ENCODE data around the gene LCMT1. TPM values are rescaled to one million over a fixed set of nuclear protein-coding genes. Genes with fewer than 3 reads are reported as not detected.
A peak's percentile ranks its signal among the peaks of the same experiment; 100 is the strongest.
"Not testable (repeated sequence)": the region's sequence is repeated elsewhere in the genome, so short reads cannot be mapped to it uniquely, and the experiment has no call there.

The LCMT1 gene
- total RNA-seq, 2 experiments from 2014 or later = 43.9 to 44.1 TPM

GRCh38 chr16:25155553-25156460 is 44.3 kb downstream of the LCMT1 start:
- Mint-ChIP-seq H3K4me1 (peaks cover 21% of the 10 kb centered on the region), H3K4me3 (peak overlapping the region; percentile 42), H3K27ac (peak overlapping the region; percentile 92), H3K36me3 (peaks cover 27% of the 10 kb centered on the region), H3K9me3 (peaks cover 3% of the 10 kb centered on the region), H3K27me3 (no peaks in the 10 kb centered on the region)
- peak; percentile 66 for DNase-seq

DNA sequence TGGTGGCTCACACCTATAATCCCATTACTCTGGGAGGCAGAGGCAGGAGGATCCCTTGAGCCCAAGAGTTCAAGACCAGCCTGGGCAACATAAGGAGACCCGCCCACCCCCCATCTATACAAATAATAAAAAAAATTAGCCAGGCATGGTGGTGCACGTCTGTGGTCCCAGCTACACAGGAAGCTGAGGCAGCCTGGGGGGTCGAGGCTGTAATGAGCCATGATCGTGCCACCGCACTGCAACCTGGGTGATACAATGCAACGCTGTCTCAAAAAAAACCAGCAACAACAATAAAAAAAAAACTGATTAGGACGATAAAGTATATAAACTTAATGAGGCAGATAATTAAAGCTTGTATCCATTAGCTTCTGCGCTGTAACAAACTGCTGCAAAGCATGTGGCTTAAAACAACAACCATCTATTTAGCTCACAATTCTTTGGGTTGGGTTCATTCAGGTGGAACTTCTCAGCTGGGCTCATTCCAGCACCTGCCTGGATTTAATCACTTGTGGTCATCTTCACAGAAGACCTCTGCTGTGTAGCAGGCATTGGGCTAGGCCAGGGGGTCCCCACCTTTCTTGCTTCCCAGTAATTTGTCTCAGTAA is 45.8 kb downstream of the LCMT1 start:
- H3K36me3 Mint-ChIP-seq = peaks cover 38% of the 10 kb centered on the region
- H3K9me3 Mint-ChIP-seq = peaks cover 3% of the 10 kb centered on the region
- no peak for DNase-seq
- peaks cover 21% of the 10 kb centered on the region for H3K4me1 Mint-ChIP-seq
- H3K4me3 Mint-ChIP-seq = no peak overlapping the region
- H3K27me3 Mint-ChIP-seq = no peaks in the 10 kb centered on the region
- peak overlapping the region; percentile 34 for H3K27ac Mint-ChIP-seq

DNA sequence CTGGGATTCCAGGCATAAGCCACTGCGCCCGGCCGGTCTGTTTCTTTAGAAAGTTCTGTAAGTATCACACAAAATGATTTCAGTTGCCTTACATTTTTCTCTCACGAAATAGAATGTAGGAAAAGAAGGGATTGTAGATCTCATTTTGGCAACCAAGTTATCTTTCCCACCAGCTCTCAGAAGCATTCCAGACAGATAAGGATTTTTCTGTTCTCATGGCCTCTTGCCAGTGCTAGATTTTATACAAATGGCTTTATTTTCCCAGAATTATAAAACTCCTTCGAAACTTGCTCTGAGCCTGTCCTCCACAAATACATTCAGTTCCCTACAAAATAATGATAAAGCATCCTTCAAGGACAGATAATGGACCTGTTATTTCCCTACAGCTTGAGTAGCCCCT is 46.9 kb downstream of the LCMT1 start:
- H3K27ac Mint-ChIP-seq = no peak overlapping the region
- peaks cover 3% of the 10 kb centered on the region for H3K9me3 Mint-ChIP-seq
- H3K27me3 Mint-ChIP-seq = no peaks in the 10 kb centered on the region
- no peak for DNase-seq
- no peak overlapping the region for H3K4me3 Mint-ChIP-seq
- H3K36me3 Mint-ChIP-seq = peaks cover 36% of the 10 kb centered on the region
- H3K4me1 Mint-ChIP-seq = peaks cover 18% of the 10 kb centered on the region

- no peak for DNase-seq
- H3K27me3 Mint-ChIP-seq = no peaks in the 10 kb centered on the region
- H3K4me3 Mint-ChIP-seq = no peak overlapping the region
- H3K27ac Mint-ChIP-seq = no peak overlapping the region
- peaks cover 21% of the 10 kb centered on the region for H3K36me3 Mint-ChIP-seq
- no peaks in the 10 kb centered on the region for H3K9me3 Mint-ChIP-seq
- no peaks in the 10 kb centered on the region for H3K4me1 Mint-ChIP-seq
Observed at GRCh38 chr16:25161753-25162367, 50.3 kb downstream of the LCMT1 start.

DNA sequence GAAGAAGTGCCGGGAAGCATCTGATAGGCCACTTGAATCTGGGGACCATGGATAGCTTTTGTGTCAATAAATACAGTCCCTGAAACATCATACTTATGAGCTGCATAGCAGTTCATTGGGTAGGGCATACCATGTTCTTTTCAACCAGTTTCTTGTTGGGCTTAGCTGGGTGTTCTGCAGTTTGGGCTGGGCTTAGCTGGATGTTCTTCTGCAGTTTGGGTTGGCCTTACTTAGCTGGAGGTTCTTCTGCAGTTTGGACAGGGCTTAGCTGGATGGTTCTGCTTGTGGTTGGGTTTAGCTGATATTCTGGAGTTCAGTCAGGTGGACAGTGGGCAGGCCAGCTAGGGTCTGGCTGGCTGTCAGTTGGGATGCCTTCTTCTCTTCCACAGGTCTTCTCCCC is 52.1 kb downstream of the LCMT1 start:
- Mint-ChIP-seq H3K36me3 (peaks cover 19% of the 10 kb centered on the region), H3K9me3 (no peaks in the 10 kb centered on the region), H3K27ac (no peak overlapping the region), H3K4me1 (no peaks in the 10 kb centered on the region), H3K27me3 (no peaks in the 10 kb centered on the region), H3K4me3 (no peak overlapping the region)
- no peak for DNase-seq

DNA sequence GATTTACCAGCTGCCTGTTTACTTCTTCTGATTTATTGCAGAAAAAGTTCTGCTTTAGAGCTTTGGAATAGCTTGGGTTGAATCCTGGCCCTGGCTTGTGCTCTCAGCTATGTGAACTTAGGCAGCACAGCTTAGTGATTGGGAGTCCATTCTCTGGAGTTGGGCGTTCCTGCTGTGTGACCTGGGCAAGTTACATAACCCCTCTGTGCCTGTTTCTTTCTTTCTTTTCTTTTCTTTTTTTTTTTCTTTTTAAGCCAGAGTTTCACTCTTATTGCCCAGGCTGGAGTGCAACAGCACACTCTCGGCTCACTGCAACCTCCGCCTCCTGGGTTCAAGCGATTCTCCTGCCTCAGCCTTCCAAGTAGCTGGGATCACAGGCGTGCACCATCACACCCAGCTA is 53.7 kb downstream of the LCMT1 start:
- no peaks in the 10 kb centered on the region for H3K4me1 Mint-ChIP-seq
- peaks cover 19% of the 10 kb centered on the region for H3K36me3 Mint-ChIP-seq
- H3K4me3 Mint-ChIP-seq = no peak overlapping the region
- no peaks in the 10 kb centered on the region for H3K27me3 Mint-ChIP-seq
- no peak for DNase-seq
- H3K9me3 Mint-ChIP-seq = no peaks in the 10 kb centered on the region
- no peak overlapping the region for H3K27ac Mint-ChIP-seq

DNA sequence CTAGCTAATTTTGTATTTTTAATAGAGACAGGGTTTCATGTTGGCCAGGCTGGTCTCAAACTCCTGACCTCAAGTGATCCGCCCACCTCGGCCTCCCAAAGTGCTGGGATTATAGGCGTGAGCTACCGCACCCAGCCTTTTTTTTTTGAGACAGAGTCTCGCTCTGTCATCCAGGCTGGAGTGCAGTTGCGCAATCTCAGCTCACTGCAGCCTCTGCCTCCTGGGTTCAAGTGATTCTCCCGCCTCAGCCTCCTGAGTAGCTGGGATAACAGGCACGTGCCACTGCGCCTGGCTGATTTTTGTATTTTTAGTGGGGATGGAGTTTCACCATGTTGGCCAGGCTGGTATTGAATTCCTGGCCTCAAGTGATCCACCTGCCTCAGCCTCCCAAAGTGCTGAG is 56.4 kb downstream of the LCMT1 start:
- H3K4me3 Mint-ChIP-seq, DNase-seq: not testable (repeated sequence)

GRCh38 chr16:25171390-25171789 is 59.8 kb downstream of the LCMT1 start:
- H3K36me3 Mint-ChIP-seq = peaks cover 12% of the 10 kb centered on the region
- H3K27me3 Mint-ChIP-seq = no peaks in the 10 kb centered on the region
- H3K4me3 Mint-ChIP-seq = no peak overlapping the region
- H3K27ac Mint-ChIP-seq = no peak overlapping the region
- DNase-seq = no peak
- H3K4me1 Mint-ChIP-seq = no peaks in the 10 kb centered on the region
- H3K9me3 Mint-ChIP-seq = no peaks in the 10 kb centered on the region

More for the DNA sequence above, 56.4 kb downstream of the LCMT1 start:
- peaks cover 10% of the 10 kb centered on the region for H3K36me3 Mint-ChIP-seq
- not testable (repeated sequence) for H3K27me3 Mint-ChIP-seq, H3K9me3 Mint-ChIP-seq, H3K4me1 Mint-ChIP-seq, H3K27ac Mint-ChIP-seq

DNA sequence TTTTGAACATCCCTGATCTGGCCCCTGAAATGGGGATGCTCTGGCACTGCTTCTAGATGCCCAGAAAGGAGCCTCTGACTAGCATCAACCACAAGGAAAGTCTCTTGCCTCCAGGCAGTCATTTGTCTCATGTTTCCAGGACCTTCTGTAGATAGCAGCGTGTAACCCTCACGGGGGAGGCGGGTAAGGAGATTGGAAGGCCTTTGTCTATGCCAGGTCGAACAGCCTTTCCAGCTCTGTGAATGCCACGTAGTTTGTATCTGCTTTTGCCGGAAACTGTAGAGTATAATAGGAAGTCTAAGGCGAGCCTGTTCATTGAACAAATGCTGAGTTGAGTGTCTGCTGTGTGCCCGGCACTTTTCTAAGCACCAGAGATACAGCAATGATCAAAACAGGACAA is 61.3 kb downstream of the LCMT1 start:
- DNase-seq = no peak
- Mint-ChIP-seq H3K4me3 (no peak overlapping the region), H3K27me3 (no peaks in the 10 kb centered on the region), H3K36me3 (peaks cover 7% of the 10 kb centered on the region), H3K4me1 (no peaks in the 10 kb centered on the region), H3K9me3 (no peaks in the 10 kb centered on the region), H3K27ac (no peak overlapping the region)

DNA sequence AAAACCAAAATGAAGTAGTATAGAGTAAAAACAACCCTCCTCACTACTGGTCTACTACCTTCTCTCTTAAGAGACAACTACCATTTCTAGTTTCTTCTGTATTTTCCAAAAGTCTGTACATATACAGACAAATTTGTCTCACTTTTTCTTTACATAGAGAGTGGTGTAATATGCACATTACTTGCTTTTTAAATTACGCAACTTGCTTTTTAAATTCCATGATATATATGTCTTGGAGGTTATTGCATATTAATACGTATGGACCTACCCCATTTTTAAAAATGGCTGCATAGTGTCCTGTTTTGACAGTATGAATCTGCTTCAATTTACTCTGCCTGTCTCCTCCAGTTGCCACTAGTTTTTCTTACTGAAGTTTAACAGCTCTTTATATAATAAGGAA is 62.7 kb downstream of the LCMT1 start:
- Mint-ChIP-seq H3K36me3 (peaks cover 14% of the 10 kb centered on the region), H3K9me3 (no peaks in the 10 kb centered on the region), H3K4me3 (no peak overlapping the region), H3K27me3 (no peaks in the 10 kb centered on the region), H3K27ac (no peak overlapping the region), H3K4me1 (no peaks in the 10 kb centered on the region)
- DNase-seq = no peak

GRCh38 chr16:25176136-25176535 is 64.6 kb downstream of the LCMT1 start:
- H3K4me1 Mint-ChIP-seq = peaks cover under 1% of the 10 kb centered on the region
- H3K27me3 Mint-ChIP-seq = no peaks in the 10 kb centered on the region
- no peak for DNase-seq
- no peaks in the 10 kb centered on the region for H3K9me3 Mint-ChIP-seq
- no peak overlapping the region for H3K4me3 Mint-ChIP-seq
- peaks cover 14% of the 10 kb centered on the region for H3K36me3 Mint-ChIP-seq
- H3K27ac Mint-ChIP-seq = no peak overlapping the region

DNA sequence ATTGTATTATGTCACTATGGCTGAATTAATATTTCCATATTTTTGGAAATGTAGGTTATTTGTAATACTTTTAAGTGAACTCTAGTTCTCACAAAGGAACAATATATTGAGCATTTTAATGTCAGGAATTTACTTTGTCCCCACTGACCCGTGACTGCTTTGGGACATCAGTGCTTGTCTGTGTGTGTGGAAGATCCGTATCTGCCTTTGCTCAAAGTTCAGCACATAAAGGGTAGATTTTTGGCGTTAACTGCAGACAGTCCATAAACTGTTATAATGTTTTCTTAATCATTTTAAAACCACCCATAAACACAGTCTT is 65.9 kb downstream of the LCMT1 start:
- Mint-ChIP-seq H3K27me3 (no peaks in the 10 kb centered on the region), H3K4me3 (no peak overlapping the region), H3K27ac (no peak overlapping the region), H3K4me1 (peaks cover 5% of the 10 kb centered on the region), H3K9me3 (no peaks in the 10 kb centered on the region), H3K36me3 (peaks cover 14% of the 10 kb centered on the region)
- no peak for DNase-seq

GRCh38 chr16:25177831-25178688 is 66.5 kb downstream of the LCMT1 start:
- Mint-ChIP-seq H3K27me3 (no peaks in the 10 kb centered on the region), H3K9me3 (no peaks in the 10 kb centered on the region), H3K36me3 (peaks cover 14% of the 10 kb centered on the region), H3K4me1 (peaks cover 5% of the 10 kb centered on the region), H3K27ac (no peak overlapping the region), H3K4me3 (no peak overlapping the region)
- DNase-seq = no peak

GRCh38 chr16:25181236-25181635 is 69.7 kb downstream of the LCMT1 start:
- not testable (repeated sequence) for H3K9me3 Mint-ChIP-seq, H3K27me3 Mint-ChIP-seq, DNase-seq, H3K27ac Mint-ChIP-seq, H3K4me3 Mint-ChIP-seq, H3K36me3 Mint-ChIP-seq, H3K4me1 Mint-ChIP-seq

GRCh38 chr16:25184771-25185170 is 73.2 kb downstream of the LCMT1 start:
- no peak overlapping the region for H3K4me3 Mint-ChIP-seq
- no peaks in the 10 kb centered on the region for H3K27me3 Mint-ChIP-seq
- no peak for DNase-seq
- H3K4me1 Mint-ChIP-seq = peaks cover 5% of the 10 kb centered on the region
- H3K36me3 Mint-ChIP-seq = no peaks in the 10 kb centered on the region
- no peak overlapping the region for H3K27ac Mint-ChIP-seq
- no peaks in the 10 kb centered on the region for H3K9me3 Mint-ChIP-seq

Data from activated naive CD8-positive, alpha-beta T cell treated with anti-CD3 and anti-CD28 coated beads for 36 hours (primary cell).